ENCODE data around the gene UNC13D. TPM values are rescaled to one million over a fixed set of nuclear protein-coding genes. Genes with fewer than 3 reads are reported as not detected.

Gene UNC13D
- total and polyA plus RNA-seq, 8 donors = 6.4 to 45.5 (median 18.2) TPM

GRCh38 chr17:75847614-75848522, 3.7 kb upstream of the UNC13D start:
- peak in 1 of 2 donors; percentile 8 for DNase-seq
- peaks cover 50 to 98% (median 81%) of the 10 kb centered on the region in 4 donors for H3K4me1 ChIP-seq
- peak overlapping the region; percentile 77 to 99 (median 91) for H3K27ac ChIP-seq
- H3K36me3 ChIP-seq = peaks cover 52 to 73% (median 70%) of the 10 kb centered on the region in 4 donors
- 81 to 86% (median 85%) methylated on average over 20 to 25 of the region's 25 CpGs for WGBS, 5 donors
- no peak for TF ChIP-seq EP300 (IDR thresholded peaks at IDR 0.05)
- no peak for TF ChIP-seq POLR2A (IDR thresholded peaks at IDR 0.05)
- no peak for TF ChIP-seq CTCF (IDR thresholded peaks at IDR 0.05)
- no peak for TF ChIP-seq POLR2AphosphoS5 (IDR thresholded peaks at IDR 0.05)
- no peak overlapping the region for H3K4me3 ChIP-seq
- no peaks in the 10 kb centered on the region for H3K27me3 ChIP-seq
- no peaks in the 10 kb centered on the region for H3K9me3 ChIP-seq
- intact Hi-C loops (cut with DNase I; ENCODE audit: low total_unique reads) = no loop called here

- Histone ChIP-seq H3K36me3 (peaks cover 52 to 72% (median 63%) of the 10 kb centered on the region in 4 donors), H3K9me3 (no peaks in the 10 kb centered on the region), H3K27me3 (no peaks in the 10 kb centered on the region), H3K4me1 (peaks cover 50 to 98% (median 74%) of the 10 kb centered on the region in 4 donors), H3K4me3 (no peak overlapping the region), H3K27ac (peak overlapping the region; percentile 77 to 99 (median 91))
- no peak for TF ChIP-seq CTCF (IDR thresholded peaks at IDR 0.05)
- TF ChIP-seq EP300 (IDR thresholded peaks at IDR 0.05) = no peak
- TF ChIP-seq POLR2A (IDR thresholded peaks at IDR 0.05) = no peak
- no peak for TF ChIP-seq POLR2AphosphoS5 (IDR thresholded peaks at IDR 0.05)
- intact Hi-C loops (cut with DNase I; ENCODE audit: low total_unique reads) = no loop called here
- peak in 1 of 2 donors; percentile 64 for DNase-seq
- 61 to 74% (median 71%) methylated on average over 23 to 34 of the region's 34 CpGs for WGBS, 5 donors
These were observed 2.7 kb upstream of the UNC13D start for GRCh38 chr17:75846692-75847613.

DNA sequence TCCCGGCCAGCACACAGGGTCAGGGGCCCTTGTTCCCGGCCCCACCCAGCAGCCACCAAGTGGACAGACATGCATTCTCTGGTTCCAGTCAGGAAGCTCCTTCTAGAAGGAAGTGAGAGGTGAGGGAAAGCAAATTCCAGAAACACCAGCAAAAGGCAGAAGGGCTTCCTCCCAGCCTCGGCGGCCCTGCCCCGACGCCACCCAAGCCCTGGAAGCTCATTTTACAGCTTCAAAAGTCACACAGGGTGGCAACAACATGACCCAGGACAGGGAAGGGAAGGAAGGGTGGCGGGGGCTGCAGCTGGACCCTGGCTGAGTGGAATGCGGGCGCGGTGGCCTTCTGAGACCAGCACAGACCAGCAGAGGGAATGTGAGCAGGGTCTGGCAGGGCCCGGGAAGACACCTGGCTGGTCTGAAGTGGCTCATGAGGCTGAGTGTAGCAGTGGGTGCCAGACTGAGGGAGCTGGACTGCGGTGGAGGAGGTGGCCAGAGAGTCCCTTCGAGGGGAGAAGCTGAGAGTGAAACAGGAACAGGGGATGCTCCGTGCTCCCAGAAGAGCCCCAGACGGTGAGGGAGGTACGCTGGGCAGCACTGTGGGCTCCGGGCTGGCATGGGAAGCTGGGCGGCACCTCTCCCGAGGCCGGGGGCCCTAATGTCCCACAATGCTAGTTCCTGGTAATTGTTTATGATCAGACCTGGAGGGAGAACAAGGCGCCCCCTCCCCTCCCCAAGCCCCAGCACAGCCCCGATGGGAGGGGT, 1.9 kb upstream of the UNC13D start:
- Histone ChIP-seq H3K27ac (peak overlapping the region; percentile 77 to 99 (median 91)), H3K4me3 (no peak overlapping the region), H3K9me3 (no peaks in the 10 kb centered on the region), H3K36me3 (peaks cover 48 to 64% (median 55%) of the 10 kb centered on the region in 4 donors), H3K4me1 (peaks cover 45 to 93% (median 66%) of the 10 kb centered on the region in 4 donors), H3K27me3 (no peaks in the 10 kb centered on the region)
- whole genome bisulfite sequencing, 5 donors = 62 to 73% (median 65%) methylated on average over 20 to 22 of the region's 22 CpGs
- DNase-seq = peak in 1 of 2 donors; percentile 58
- TF ChIP-seq CTCF (IDR thresholded peaks at IDR 0.05) = no peak
- TF ChIP-seq POLR2AphosphoS5 (IDR thresholded peaks at IDR 0.05) = no peak
- TF ChIP-seq POLR2A (IDR thresholded peaks at IDR 0.05) = no peak
- no peak for TF ChIP-seq EP300 (IDR thresholded peaks at IDR 0.05)
- intact Hi-C loops (cut with DNase I; ENCODE audit: low total_unique reads) = no loop called here
